AG04450 (cell line): ENCODE data around the gene MTCH1. TPM values are rescaled to one million over a fixed set of nuclear protein-coding genes. Genes with fewer than 3 reads are reported as not detected.

Source experiments
- CTCF ChIA-PET: fragments of 300-600, 350-600 bp; formaldehyde crosslinking; extraction: SDS; loops from one replicate; lab custom pipeline; 2022; ENCODE audit warnings: antibody characterized with exemption, inconsistent platforms; lab: Charles Lee
- POLR2A ChIA-PET: fragments of 350-600 bp; formaldehyde crosslinking; extraction: SDS; loops from one replicate; lab custom pipeline; 2021; ENCODE audit warnings: antibody characterized with exemption, inconsistent platforms; lab: Yijun Ruan, JAX
- DNase-seq: peaks from one replicate; pipeline ENCODE4 v3.0.0-alpha.2; 2011; ENCODE audit warnings: low read depth, low spot score
- H3K27ac ChIP-seq: one replicate; pipeline ENCODE4 v1.5.1; 2012; ENCODE audit warnings: low read depth, low read length, control low read depth
- H3K27me3 ChIP-seq: one replicate; pipeline ENCODE4 v1.6.0; 2012; ENCODE audit warnings: low read length; ENCODE audit not compliant: control insufficient read depth, insufficient read depth
- H3K4me3 ChIP-seq: 2 replicates; pipeline ENCODE4 v1.5.1; 2011; ENCODE audit warnings: mild to moderate bottlenecking, low read depth, low read length, control low read depth
- H3K9me3 ChIP-seq: 2 replicates; pipeline ENCODE4 v1.5.1; 2012; ENCODE audit warnings: low read length; ENCODE audit not compliant: control insufficient read depth, insufficient read depth
- CTCF ChIP-seq: IDR thresholded peaks from 2 replicates; pipeline ENCODE4 v1.5.1; 2011; ENCODE audit warnings: low read depth, low read length, control low read depth, inconsistent platforms
- polyA plus RNA-seq: library from polyadenylated mRNA; depleted of rRNA; stranded (reverse); fragments of >200 nt; gene quantifications from 2 replicates; pipeline ENCODE4 v1.2.3, GENCODE V29; 2011

Gene MTCH1
- polyA plus RNA-seq, 1 experiment, result 149 TPM

DNA sequence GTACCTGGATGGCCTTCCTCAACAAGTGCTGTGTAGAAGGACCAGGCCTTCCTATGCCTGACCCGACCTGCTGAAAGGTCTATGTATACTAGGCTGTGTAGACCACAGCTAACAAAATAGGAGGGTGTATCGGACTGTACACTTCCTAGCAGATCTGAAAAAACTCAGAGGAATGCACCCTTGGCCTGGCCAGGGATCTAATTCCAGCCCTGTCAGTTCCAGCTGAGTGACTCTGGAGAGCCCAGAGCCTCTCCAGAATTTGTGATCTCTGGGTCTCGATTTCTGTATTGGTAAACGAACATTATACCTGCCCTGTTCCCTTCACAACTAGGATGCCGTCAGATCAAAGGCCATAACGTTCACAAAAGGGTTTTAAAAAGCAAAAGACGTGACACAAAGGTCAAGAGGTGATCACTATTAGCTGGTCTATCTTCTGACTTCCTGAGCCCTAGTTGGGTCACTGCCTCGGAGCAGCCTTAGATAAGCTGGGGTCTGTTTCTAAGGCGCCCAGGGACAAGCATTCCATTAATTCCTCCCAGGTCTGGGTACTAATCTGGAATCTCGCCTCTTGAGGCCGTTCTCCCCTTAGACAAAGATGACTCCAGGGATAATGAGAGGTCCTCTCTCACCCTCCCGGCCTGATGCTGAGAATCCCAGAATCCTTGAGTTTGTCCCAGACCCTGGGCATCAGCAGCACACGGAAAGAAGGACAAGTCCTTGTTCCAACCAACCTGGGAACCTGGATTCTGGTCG is 13.9 kb downstream of the MTCH1 start:
- no peaks in the 10 kb centered on the region for H3K27me3 ChIP-seq
- POLR2A ChIA-PET, result no interaction called here
- CTCF ChIA-PET, result interaction anchor here (0.5 to 1.0 kb wide), 2 partner anchors 8 to 210 kb away, joined by 3 to 5 read pairs; no protein-coding TSS in a partner anchor
- no peak overlapping the region for H3K4me3 ChIP-seq
- no peak for DNase-seq
- H3K9me3 ChIP-seq, result no peaks in the 10 kb centered on the region
- H3K27ac ChIP-seq, result no peak overlapping the region
- no peak for TF ChIP-seq CTCF

DNA sequence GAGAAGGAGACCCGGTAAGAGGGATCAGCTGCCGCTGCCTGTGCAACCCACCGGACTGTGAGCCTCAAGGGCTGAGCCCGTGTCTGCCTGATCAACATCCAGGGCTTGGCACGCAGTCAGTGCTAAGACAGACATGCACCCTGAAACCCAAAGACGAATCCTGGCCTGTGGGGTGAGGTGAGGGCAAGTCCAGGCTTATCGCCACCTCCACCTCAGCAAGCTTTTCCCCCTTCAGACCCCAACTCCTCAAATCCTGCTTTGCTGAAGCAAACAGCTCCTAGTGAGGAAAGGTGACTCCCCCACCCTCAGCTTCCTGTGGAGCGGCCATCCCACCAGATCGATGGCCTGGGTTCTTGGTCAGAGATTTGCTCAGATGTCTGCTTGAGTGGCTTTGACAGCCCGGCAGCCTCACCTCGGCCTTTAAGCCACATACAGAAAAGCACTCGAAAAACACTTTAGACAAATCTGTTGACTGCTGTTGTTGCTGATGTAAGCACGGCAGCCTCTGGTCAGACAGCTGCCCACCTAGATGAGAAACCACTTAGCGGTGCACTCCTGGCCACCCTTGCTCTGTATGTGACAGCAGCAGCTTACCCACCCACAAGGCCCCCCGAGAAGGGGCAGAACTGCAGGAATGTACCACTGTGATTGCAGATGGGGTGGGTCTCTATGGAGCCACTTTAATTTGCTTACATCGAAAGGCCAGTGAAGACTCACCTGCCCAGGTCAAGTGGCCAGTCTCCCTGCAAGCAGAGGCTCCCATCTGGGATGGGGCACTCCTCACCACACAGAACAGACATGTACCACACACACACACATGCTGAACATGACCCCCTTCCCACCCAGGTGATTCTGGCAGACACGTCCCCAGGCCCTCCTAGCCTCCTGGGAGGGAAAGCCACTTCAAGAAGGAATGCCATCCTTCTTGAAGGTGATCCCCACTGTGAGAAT is 14.8 kb downstream of the MTCH1 start:
- CTCF ChIA-PET, result interaction anchor here (0.6 to 1.1 kb wide), 2 partner anchors 57 to 207 kb away, joined by 3 read pairs; no protein-coding TSS in a partner anchor

DNA sequence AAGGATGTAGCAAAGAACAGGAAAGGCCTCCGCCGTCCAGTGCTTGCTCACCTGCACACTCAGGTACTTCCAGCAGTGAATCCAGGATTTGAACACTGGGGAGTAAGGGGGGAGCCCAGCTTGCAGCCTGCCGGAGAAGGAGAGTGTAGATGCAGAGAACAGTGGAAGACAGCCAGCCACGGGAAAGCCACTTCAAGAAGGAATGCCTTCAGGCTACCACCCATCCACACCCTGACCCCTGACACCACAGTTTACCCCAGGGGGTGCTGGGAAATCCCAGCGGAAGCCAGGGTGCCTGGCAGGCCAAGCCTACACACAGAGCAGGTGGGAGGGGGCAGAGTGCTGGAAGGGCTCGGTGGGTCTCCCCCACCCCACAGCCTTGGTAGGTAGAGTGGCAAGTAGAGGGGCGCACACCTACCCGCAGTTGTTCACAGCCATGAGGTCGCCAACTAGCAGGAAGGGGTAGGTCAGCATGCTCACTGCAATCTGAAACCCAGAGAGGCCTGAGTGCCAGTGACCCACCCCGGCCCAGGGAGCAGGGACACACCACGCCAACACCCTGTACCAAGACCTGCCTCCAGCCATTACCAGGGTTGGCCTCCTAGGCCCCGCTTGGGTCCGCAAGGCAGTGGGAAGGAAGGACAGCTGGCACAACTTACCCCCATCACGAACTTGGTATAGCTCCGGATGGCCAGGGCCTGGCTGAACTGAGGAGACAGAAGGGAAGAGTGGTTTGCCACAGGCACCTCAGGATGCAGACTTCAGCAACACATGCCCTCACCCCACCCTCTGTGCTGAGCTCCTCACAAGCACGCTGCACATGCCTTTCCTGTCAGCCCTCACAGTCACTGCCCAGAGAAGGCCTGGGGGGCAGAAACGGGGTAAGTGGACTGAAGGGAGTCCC is 15.8 kb downstream of the MTCH1 start:
- no peak overlapping the region for H3K27ac ChIP-seq
- H3K4me3 ChIP-seq, result no peak overlapping the region
- no peaks in the 10 kb centered on the region for H3K27me3 ChIP-seq
- no peak for TF ChIP-seq CTCF
- H3K9me3 ChIP-seq, result no peaks in the 10 kb centered on the region
- POLR2A ChIA-PET, result no interaction called here
- no peak for DNase-seq
- CTCF ChIA-PET, result interaction anchor here (0.6 to 1.1 kb wide), 2 partner anchors 56 to 206 kb away, joined by 3 read pairs; no protein-coding TSS in a partner anchor

More for the DNA sequence above, 14.8 kb downstream of the MTCH1 start:
- no peak for DNase-seq
- no peak overlapping the region for H3K27ac ChIP-seq
- H3K27me3 ChIP-seq, result no peaks in the 10 kb centered on the region
- POLR2A ChIA-PET, result no interaction called here
- H3K4me3 ChIP-seq, result no peak overlapping the region
- TF ChIP-seq CTCF, result no peak
- H3K9me3 ChIP-seq, result no peaks in the 10 kb centered on the region

- CTCF ChIA-PET, result no interaction called here
- no peak for TF ChIP-seq CTCF
Measured at GRCh38 chr6:36969240-36969691, 16.7 kb downstream of the MTCH1 start.

More at GRCh38 chr6:36969240-36969691, 16.7 kb downstream of the MTCH1 start:
- Histone ChIP-seq H3K27me3 (no peaks in the 10 kb centered on the region), H3K27ac (no peak overlapping the region), H3K9me3 (no peaks in the 10 kb centered on the region), H3K4me3 (no peak overlapping the region)
- no peak for DNase-seq
- POLR2A ChIA-PET, result no interaction called here
